Neutrophil (primary cell): ENCODE data around the gene PDE11A.

ENCODE experiments used
- H3K27ac ChIP-seq: fragments of 200-600 bp; sonication (generic); 2 replicates; pipeline ENCODE4 v1.5.1; 2016; ENCODE audit warnings: mild to moderate bottlenecking, moderate library complexity
- H3K27me3 ChIP-seq: fragments of 200-600 bp; sonication (generic); 2 replicates; pipeline ENCODE4 v1.6.0; 2016; ENCODE audit warnings: mild to moderate bottlenecking
- H3K36me3 ChIP-seq: fragments of 200-600 bp; sonication (generic); 2 replicates; pipeline ENCODE4 v1.5.1; 2017
- H3K4me1 ChIP-seq, 2 experiments: fragments of 200-600 bp in 1 of 2; sonication (generic) in 1 of 2; 1 replicate in 1 of 2; 2 replicates in 1 of 2; pipeline versions ENCODE4 v1.5.1 to v1.6.1; 2013 to 2016; ENCODE audit warnings: low read depth in 1 of 2, low read length in 1 of 2, mild to moderate bottlenecking in 1 of 2, moderate library complexity in 1 of 2; ENCODE audit not compliant: control insufficient read depth in 1 of 2, insufficient read depth in 1 of 2
- H3K4me3 ChIP-seq, 2 experiments: fragments of 200-600 bp in 1 of 2; sonication (generic) in 1 of 2; 1 replicate in 1 of 2; 2 replicates in 1 of 2; pipeline ENCODE4 v1.5.1; 2013 to 2016; ENCODE audit warnings: low read depth in 1 of 2, low read length in 1 of 2, mild to moderate bottlenecking in 1 of 2, moderate library complexity in 1 of 2
- H3K9me3 ChIP-seq: fragments of 200-600 bp; sonication (generic); 2 replicates; pipeline ENCODE4 v1.5.1; 2016
- TF ChIP-seq, protein P1 (sequence below): fragments of 200-600 bp; sonication (generic); IDR thresholded peaks from 2 replicates; pipeline ENCODE4 v1.5.1; 2016; ENCODE audit warnings: antibody characterized with exemption

PDE11A gene

DNA sequence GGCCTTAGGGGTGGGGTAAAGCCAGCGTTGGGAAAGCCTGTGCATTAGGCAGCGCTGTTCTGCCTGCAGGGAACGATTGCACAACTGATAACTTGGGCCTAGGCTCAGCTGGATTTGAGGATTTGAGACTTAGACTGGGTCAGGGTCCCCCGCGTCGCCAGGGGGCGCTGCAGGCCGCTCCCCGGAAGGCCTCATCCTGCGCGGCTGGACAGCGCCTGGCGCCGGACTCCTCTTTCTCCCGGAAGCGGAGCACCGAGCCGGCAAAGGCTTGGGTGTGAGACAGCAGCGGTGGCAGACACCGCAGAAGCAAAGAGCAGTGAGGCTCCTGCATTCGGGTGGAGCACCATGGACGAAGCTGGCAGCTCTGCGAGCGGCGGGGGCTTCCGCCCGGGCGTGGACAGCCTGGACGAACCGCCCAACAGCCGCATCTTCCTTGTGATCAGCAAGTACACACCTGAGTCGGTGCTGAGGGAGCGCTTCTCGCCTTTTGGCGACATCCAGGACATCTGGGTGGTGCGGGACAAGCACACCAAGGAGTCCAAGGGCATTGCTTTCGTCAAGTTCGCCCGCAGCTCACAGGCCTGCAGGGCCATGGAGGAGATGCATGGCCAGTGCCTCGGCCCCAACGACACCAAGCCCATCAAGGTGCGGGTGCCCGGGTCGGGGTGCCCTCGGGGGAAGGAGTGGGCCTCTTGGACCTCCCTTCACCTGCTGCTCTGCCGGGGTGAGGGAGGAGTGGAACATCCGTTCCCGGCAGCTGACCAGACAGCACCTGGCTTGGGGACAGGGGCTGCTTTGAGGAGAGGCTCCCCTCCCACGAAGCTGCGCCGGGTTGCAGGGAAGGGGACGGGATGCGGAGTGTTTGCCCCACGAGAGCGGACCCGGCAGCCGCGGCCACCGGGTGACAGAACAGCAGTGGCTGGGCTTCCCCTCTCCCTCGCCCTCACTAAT lies 39.9 kb upstream of the PDE11A start, which contains the start of gene RBM45:
Gene RBM45 (plus strand): TSS at position 236 of the 951 bp plus-strand sequence. CDS start 110 bp downstream, at position 346.
- peaks cover 2% of the 10 kb centered on the region for H3K36me3 ChIP-seq
- peaks cover 8 to 9% of the 10 kb centered on the region in 2 experiments for H3K4me1 ChIP-seq
- no peaks in the 10 kb centered on the region for H3K9me3 ChIP-seq
- TF ChIP-seq, protein P1, sequence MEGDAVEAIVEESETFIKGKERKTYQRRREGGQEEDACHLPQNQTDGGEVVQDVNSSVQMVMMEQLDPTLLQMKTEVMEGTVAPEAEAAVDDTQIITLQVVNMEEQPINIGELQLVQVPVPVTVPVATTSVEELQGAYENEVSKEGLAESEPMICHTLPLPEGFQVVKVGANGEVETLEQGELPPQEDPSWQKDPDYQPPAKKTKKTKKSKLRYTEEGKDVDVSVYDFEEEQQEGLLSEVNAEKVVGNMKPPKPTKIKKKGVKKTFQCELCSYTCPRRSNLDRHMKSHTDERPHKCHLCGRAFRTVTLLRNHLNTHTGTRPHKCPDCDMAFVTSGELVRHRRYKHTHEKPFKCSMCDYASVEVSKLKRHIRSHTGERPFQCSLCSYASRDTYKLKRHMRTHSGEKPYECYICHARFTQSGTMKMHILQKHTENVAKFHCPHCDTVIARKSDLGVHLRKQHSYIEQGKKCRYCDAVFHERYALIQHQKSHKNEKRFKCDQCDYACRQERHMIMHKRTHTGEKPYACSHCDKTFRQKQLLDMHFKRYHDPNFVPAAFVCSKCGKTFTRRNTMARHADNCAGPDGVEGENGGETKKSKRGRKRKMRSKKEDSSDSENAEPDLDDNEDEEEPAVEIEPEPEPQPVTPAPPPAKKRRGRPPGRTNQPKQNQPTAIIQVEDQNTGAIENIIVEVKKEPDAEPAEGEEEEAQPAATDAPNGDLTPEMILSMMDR = peak; percentile 83
- peak within 1 kb of the TSS; percentile 78 for H3K27ac ChIP-seq
- H3K4me3 ChIP-seq = peak within 1 kb of the TSS; percentile 73 to 75
- no peaks in the 10 kb centered on the region for H3K27me3 ChIP-seq

DNA sequence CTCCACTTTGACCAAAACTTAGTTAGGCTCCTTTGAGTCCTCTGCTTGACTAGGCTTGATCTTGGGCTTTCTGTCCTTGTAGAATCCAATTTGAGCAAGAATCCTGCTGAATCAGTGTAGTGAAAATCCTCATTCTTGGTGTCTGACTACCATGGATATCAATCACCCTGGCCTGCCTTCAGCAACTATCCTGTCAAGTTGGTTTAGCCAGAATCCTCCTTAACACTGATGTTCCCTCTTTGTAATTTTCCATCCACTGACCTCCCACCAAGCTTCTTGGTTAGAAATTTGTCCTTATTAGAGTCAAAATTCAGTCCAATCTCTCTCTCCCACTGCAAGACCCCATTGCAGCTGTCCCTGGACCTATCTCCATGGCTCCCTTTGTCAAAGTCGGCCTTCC lies 39.2 kb upstream of the PDE11A start:
- Histone ChIP-seq H3K27ac (no peak overlapping the region), H3K4me3 (no peak overlapping the region), H3K4me1 (peaks cover 8 to 9% of the 10 kb centered on the region in 2 experiments), H3K27me3 (no peaks in the 10 kb centered on the region), H3K36me3 (no peaks in the 10 kb centered on the region), H3K9me3 (no peaks in the 10 kb centered on the region)
- TF ChIP-seq, protein P1 = no peak

DNA sequence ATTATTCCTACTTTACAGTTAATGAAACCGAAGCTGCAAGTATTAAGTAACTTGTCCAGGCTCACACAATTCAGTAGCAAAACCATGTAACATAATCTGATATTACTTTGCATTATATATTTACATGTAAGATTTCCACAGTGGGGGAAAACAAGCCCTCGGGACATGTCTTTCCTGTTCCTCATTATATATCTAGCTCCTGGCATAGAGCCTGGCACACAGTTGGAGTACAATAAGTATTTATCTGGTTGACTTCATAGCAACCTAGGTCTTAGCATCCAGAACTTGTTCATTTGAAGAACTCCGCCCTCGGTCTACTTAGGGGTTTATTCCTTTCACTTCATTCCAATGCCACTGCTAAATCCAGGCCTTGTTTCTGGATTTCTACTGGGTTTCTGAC lies 38.1 kb upstream of the PDE11A start:
- H3K4me3 ChIP-seq = no peak overlapping the region
- H3K9me3 ChIP-seq = no peaks in the 10 kb centered on the region
- peaks cover 8 to 9% of the 10 kb centered on the region in 2 experiments for H3K4me1 ChIP-seq
- no peak overlapping the region for H3K27ac ChIP-seq
- TF ChIP-seq, protein P1 = no peak
- no peaks in the 10 kb centered on the region for H3K36me3 ChIP-seq
- no peaks in the 10 kb centered on the region for H3K27me3 ChIP-seq

DNA sequence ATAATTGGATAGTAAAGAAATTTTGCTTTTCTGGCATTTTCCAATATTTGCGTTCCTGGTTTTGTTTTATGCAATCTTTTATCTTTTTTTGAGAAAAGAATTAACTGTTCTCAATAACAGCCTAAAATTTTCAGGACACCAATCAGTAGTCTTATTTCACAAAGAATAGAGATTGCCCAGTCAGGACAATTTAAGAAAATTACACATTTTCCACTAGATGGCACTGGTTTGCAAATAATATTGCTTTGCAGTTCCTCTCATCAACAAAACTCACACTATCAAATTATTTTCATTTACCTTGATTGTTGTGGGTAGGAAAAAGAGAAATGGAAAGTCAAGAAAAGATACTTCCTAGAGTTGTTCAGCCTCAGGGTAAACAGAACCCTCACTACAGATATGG lies 37.2 kb upstream of the PDE11A start:
- Histone ChIP-seq H3K27ac (no peak overlapping the region), H3K4me3 (no peak overlapping the region), H3K4me1 (peaks cover 8 to 9% of the 10 kb centered on the region in 2 experiments), H3K36me3 (no peaks in the 10 kb centered on the region), H3K9me3 (no peaks in the 10 kb centered on the region), H3K27me3 (no peaks in the 10 kb centered on the region)
- TF ChIP-seq, protein P1 = no peak

DNA sequence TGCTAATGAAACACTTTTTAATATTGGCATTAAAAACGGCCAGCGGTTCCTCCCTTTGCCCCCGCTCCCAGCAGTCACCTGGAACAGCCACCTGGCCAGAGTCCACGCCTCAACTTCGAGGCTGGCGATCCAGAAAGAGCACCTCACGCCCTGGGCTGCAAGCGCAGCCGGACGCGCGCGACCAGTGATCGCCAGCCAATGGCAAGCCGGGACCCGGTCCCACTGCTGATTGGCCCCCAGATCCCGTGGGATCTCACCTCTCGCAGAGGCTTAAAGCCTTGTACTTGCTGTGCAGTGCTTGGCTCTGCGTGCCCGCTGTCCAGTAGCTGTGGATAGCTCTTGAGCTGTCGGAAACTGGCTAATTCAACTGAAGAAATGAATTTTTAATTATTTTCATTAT lies 35.6 kb upstream of the PDE11A start:
- H3K9me3 ChIP-seq = no peaks in the 10 kb centered on the region
- H3K36me3 ChIP-seq = no peaks in the 10 kb centered on the region
- H3K27ac ChIP-seq = no peak overlapping the region
- H3K27me3 ChIP-seq = no peaks in the 10 kb centered on the region
- H3K4me1 ChIP-seq = peaks cover 6 to 7% of the 10 kb centered on the region in 2 experiments
- H3K4me3 ChIP-seq = no peak overlapping the region
- TF ChIP-seq, protein P1 = no peak
